Endothelial cell of hepatic sinusoid (primary cell): ENCODE results near the gene AP1G1.

Experiments
- in situ Hi-C: cut with HindIII; loops from 2 replicates; pipeline ENCODE4 v1.10.0; 2017; ENCODE audit warnings: low sequenced_read_pairs

The AP1G1 gene

GRCh38 chr16:71762186-71762585 is 46.4 kb downstream of the AP1G1 start:
- in situ Hi-C loops = no loop called here

- in situ Hi-C loops = no loop called here
These were observed 47.5 kb downstream of the AP1G1 start for GRCh38 chr16:71761097-71761496.

- in situ Hi-C loops = no loop called here
These were observed 50.3 kb downstream of the AP1G1 start for GRCh38 chr16:71758293-71758760.

GRCh38 chr16:71754652-71755051 is 54.0 kb downstream of the AP1G1 start:
- in situ Hi-C loops = no loop called here

- in situ Hi-C loops = no loop called here
These were observed 54.5 kb downstream of the AP1G1 start for GRCh38 chr16:71754108-71754507.

- in situ Hi-C loops = no loop called here
These were observed 60.4 kb downstream of the AP1G1 start for GRCh38 chr16:71748226-71748625.

GRCh38 chr16:71746442-71747046 is 62.1 kb downstream of the AP1G1 start:
- in situ Hi-C loops = no loop called here

GRCh38 chr16:71738855-71739254 is 69.8 kb downstream of the AP1G1 start:
- in situ Hi-C loops = loop anchor here (5.0 kb wide), 2 partner anchors 48 to 88 kb away; no protein-coding TSS in a partner anchor

GRCh38 chr16:71737501-71737900 is 71.1 kb downstream of the AP1G1 start:
- in situ Hi-C loops = loop anchor here (5.0 kb wide), 2 partner anchors 50 to 90 kb away; no protein-coding TSS in a partner anchor

- in situ Hi-C loops = no loop called here
These were observed 74.1 kb downstream of the AP1G1 start for GRCh38 chr16:71734511-71734910.

GRCh38 chr16:71732587-71732986 is 76.0 kb downstream of the AP1G1 start:
- in situ Hi-C loops = no loop called here

- in situ Hi-C loops = no loop called here
These were observed 80.9 kb downstream of the AP1G1 start for GRCh38 chr16:71727551-71728324.

GRCh38 chr16:71726476-71727315 is 81.9 kb downstream of the AP1G1 start:
- in situ Hi-C loops = no loop called here

GRCh38 chr16:71724320-71724751 is 84.3 kb downstream of the AP1G1 start, which contains the start of gene PHLPP2:
TSS of gene PHLPP2 (minus strand) at chr16:71724701. CDS start at chr16:71714795, 9,906 bp downstream.
- in situ Hi-C loops = no loop called here

GRCh38 chr16:71723537-71724319 is 84.9 kb downstream of the AP1G1 start:
- in situ Hi-C loops = no loop called here

GRCh38 chr16:71722801-71723536 is 85.7 kb downstream of the AP1G1 start:
- in situ Hi-C loops = no loop called here

- in situ Hi-C loops = no loop called here
These were observed 87.4 kb downstream of the AP1G1 start for GRCh38 chr16:71721066-71721740.

GRCh38 chr16:71712501-71712900 is 96.1 kb downstream of the AP1G1 start:
- in situ Hi-C loops = no loop called here

GRCh38 chr16:71711789-71712188 is 96.8 kb downstream of the AP1G1 start:
- in situ Hi-C loops = no loop called here
